HepG2 (cell line): ENCODE measurements around the gene ZCCHC3. TPM values are rescaled to one million over a fixed set of nuclear protein-coding genes. Genes with fewer than 3 reads are reported as not detected.

Source experiments
- ATF3 ChIP-seq: sonication (generic); formaldehyde crosslinking; IDR thresholded peaks from 2 replicates; pipeline ENCODE4 v1.4.0; 2020; ENCODE audit warnings: missing genetic modification reagents
- BHLHE40 ChIP-seq: IDR thresholded peaks from 2 replicates; pipeline ENCODE4 v1.6.1; 2011; ENCODE audit warnings: low read length, improper control_type of control experiment
- CBFB ChIP-seq: sonication (generic); formaldehyde crosslinking; IDR thresholded peaks from 2 replicates; pipeline ENCODE4 v1.4.0; 2020; ENCODE audit warnings: missing genetic modification reagents
- FOXC1 ChIP-seq: sonication (generic); formaldehyde crosslinking; IDR thresholded peaks from 2 replicates; pipeline ENCODE4 v1.8.0; 2022; ENCODE audit warnings: mild to moderate bottlenecking, missing genetic modification reagents, borderline replicate concordance
- HOXA5 ChIP-seq: sonication (generic); formaldehyde crosslinking; IDR thresholded peaks from 2 replicates; pipeline ENCODE4 v1.4.0; 2020; ENCODE audit warnings: missing genetic modification reagents
- JUNB ChIP-seq: sonication (generic); formaldehyde crosslinking; IDR thresholded peaks from 2 replicates; pipeline ENCODE4 v1.8.0; 2022; ENCODE audit warnings: missing genetic modification reagents, mild to moderate bottlenecking, borderline replicate concordance
- MXD4 ChIP-seq: IDR thresholded peaks from 2 replicates; pipeline ENCODE4 v1.6.1; 2016; ENCODE audit warnings: mild to moderate bottlenecking, missing biosample characterization, missing genetic modification reagents
- SUZ12 ChIP-seq: fragments of 150-350 bp; IDR thresholded peaks from 2 replicates; pipeline ENCODE4 v1.6.1; 2014; ENCODE audit warnings: low read depth, low read length
- SYNCRIP ChIP-seq: fragments of 200-400 bp; formaldehyde crosslinking; IDR thresholded peaks from 2 replicates; pipeline ENCODE4 v1.6.1; 2018; ENCODE audit warnings: mild to moderate bottlenecking, low read depth, low read length; ENCODE audit not compliant: insufficient read depth
- ZBTB1 ChIP-seq: sonication (generic); formaldehyde crosslinking; IDR thresholded peaks from 2 replicates; pipeline ENCODE4 v1.4.0; 2020; ENCODE audit warnings: missing genetic modification reagents, borderline replicate concordance
- ZBTB26 ChIP-seq: IDR thresholded peaks from 2 replicates; pipeline ENCODE4 v1.6.1; 2016; ENCODE audit warnings: missing compliant biosample characterization, missing genetic modification reagents, borderline replicate concordance
- ZBTB43 ChIP-seq: sonication (generic); formaldehyde crosslinking; conservative IDR thresholded peaks from 2 replicates; pipeline ENCODE4 v1.4.0; 2020; ENCODE audit warnings: missing genetic modification reagents
- ZFP41 ChIP-seq: sonication (generic); formaldehyde crosslinking; IDR thresholded peaks from 2 replicates; pipeline ENCODE4 v1.4.0; 2020; ENCODE audit warnings: mild to moderate bottlenecking, missing genetic modification reagents, borderline replicate concordance
- ZNF484 ChIP-seq: sonication (generic); formaldehyde crosslinking; IDR thresholded peaks from 2 replicates; pipeline ENCODE4 v1.5.1; 2020; ENCODE audit warnings: mild to moderate bottlenecking, low read depth, missing genetic modification reagents, borderline replicate concordance
- ZNF552 ChIP-seq: sonication (generic); formaldehyde crosslinking; IDR thresholded peaks from 2 replicates; pipeline ENCODE4 v1.9.0; 2022; ENCODE audit warnings: missing genetic modification reagents, mild to moderate bottlenecking, borderline replicate concordance
- ZNF749 ChIP-seq: sonication (generic); formaldehyde crosslinking; IDR thresholded peaks from 2 replicates; pipeline ENCODE4 v1.8.0; 2022; ENCODE audit warnings: mild to moderate bottlenecking, missing genetic modification reagents, moderate library complexity, borderline replicate concordance
- ZNF766 ChIP-seq: sonication (generic); formaldehyde crosslinking; IDR thresholded peaks from 2 replicates; pipeline ENCODE4 v1.5.0; 2020; ENCODE audit warnings: missing genetic modification reagents, borderline replicate concordance
- polyA plus RNA-seq, 8 experiments: library from polyadenylated mRNA; depleted of rRNA in 3 of 8; stranded (reverse) in 7 of 8; unstranded in 1 of 8; fragments of >200 nt; fragmentation: Illumina TruSeq in 4 of 8; extraction: Trizol in 4 of 8; gene quantifications; 2 replicates each; pipeline versions ENCODE4 v1.2.1 to v1.2.3, GENCODE V29; 2011 to 2016; ENCODE audit warnings: low read depth in 4 of 8, missing spikeins in 1 of 8, mixed read lengths in 1 of 8; ENCODE audit not compliant: insufficient read depth in 1 of 8
- total RNA-seq, 5 experiments: library from RNA; depleted of rRNA; stranded (reverse); fragments of >200 nt; fragmentation: Illumina TruSeq; extraction: Trizol; gene quantifications; 2 replicates each; pipeline ENCODE4 v1.2.3, GENCODE V29; 2016; ENCODE audit warnings: low read depth in 1 of 5

Gene ZCCHC3
- total and polyA plus RNA-seq, 2 of the 13 experiments (the other 11 are each of a cell fraction or from before 2014, with no cell fraction given), result 46.6 to 63.0 TPM

- TF ChIP-seq ZNF484 (0 out of 2 replicates have a peak, but pooled peaks have one; percentile 68), ZBTB1 (CRISPR knock-in tag) (no peak), ATF3 (no peak; the same call in 1 of the 2 replicates), ZBTB43 (CRISPR knock-in tag) (peak; percentile 89), SYNCRIP (no peak), SUZ12 (no peak), JUNB (CRISPR knock-in tag) (no peak), BHLHE40 (0 out of 2 replicates have a peak, but pooled peaks have one; percentile 18), CBFB (CRISPR knock-in tag) (no peak), ZFP41 (CRISPR knock-in tag) (peak; percentile 83; the same call in 1 of the 2 replicates), HOXA5 (CRISPR knock-in tag) (no peak), FOXC1 (CRISPR knock-in tag) (peak; percentile 68; the same call in 1 of the 2 replicates), ZNF749 (no peak), ZBTB26 (0 out of 2 replicates have a peak, but pooled peaks have one; percentile 50), ZNF552 (CRISPR knock-in tag) (no peak), MXD4 (peak; percentile 79; the same call in 1 of the 2 replicates), ZNF766 (CRISPR knock-in tag) (no peak)
Measured at GRCh38 chr20:297925-298775, 780 bp downstream of the ZCCHC3 start (continued).
